HEK293 (cell line): ENCODE results near the gene ITPR3.

Experiments used
- CTCF ChIP-seq: fragments of 450-650 bp; formaldehyde crosslinking; IDR thresholded peaks from 2 replicates; pipeline ENCODE4 v1.5.1; 2016; ENCODE audit warnings: missing biosample characterization, missing genetic modification characterization
- ZNF2 ChIP-seq: fragments of 450-650 bp; formaldehyde crosslinking; IDR thresholded peaks from 2 replicates; pipeline ENCODE4 v1.5.1; 2016; ENCODE audit warnings: missing biosample characterization, missing genetic modification characterization
- ZNF777 ChIP-seq: fragments of 450-650 bp; formaldehyde crosslinking; IDR thresholded peaks from 2 replicates; pipeline ENCODE4 v1.5.1; 2017; ENCODE audit warnings: missing biosample characterization, missing genetic modification characterization, borderline replicate concordance

- TF ChIP-seq CTCF (no peak), ZNF2 (tag by site-specific recombination) (no peak), ZNF777 (no peak)
These were observed 35.7 kb downstream of the ITPR3 start for GRCh38 chr6:33656844-33657243.
